Measurements from ENCODE around the gene SLX4.

DNA sequence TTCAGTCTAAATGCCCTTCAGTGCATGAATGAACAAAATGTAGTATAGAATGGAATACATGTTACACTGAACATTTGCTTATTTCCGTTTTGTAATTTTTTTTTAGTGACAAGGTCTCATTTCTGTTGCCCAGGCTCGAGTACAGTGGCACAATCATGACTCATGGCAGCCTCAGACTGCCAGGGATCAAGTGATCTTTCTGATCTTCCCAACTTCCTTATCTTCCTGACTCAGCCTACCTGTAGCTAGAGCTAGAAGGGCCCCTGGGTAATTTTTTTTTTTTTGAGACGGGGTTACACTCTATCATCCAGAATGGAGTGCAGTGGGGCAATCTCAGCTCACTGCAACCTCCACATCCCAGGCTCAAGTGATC, 7.3 kb upstream of the SLX4 start:
- TF ChIP-seq, protein P1, sequence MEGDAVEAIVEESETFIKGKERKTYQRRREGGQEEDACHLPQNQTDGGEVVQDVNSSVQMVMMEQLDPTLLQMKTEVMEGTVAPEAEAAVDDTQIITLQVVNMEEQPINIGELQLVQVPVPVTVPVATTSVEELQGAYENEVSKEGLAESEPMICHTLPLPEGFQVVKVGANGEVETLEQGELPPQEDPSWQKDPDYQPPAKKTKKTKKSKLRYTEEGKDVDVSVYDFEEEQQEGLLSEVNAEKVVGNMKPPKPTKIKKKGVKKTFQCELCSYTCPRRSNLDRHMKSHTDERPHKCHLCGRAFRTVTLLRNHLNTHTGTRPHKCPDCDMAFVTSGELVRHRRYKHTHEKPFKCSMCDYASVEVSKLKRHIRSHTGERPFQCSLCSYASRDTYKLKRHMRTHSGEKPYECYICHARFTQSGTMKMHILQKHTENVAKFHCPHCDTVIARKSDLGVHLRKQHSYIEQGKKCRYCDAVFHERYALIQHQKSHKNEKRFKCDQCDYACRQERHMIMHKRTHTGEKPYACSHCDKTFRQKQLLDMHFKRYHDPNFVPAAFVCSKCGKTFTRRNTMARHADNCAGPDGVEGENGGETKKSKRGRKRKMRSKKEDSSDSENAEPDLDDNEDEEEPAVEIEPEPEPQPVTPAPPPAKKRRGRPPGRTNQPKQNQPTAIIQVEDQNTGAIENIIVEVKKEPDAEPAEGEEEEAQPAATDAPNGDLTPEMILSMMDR (IDR thresholded peaks at IDR 0.05) = no peak
- TF ChIP-seq POLR2AphosphoS5 (IDR thresholded peaks at IDR 0.05; ENCODE audit: low read depth, low read length) (no peak), SIN3A (IDR thresholded peaks at IDR 0.05; ENCODE audit: borderline replicate concordance, insufficient read depth, low read depth, low read length) (no peak), TCF7L2 (IDR thresholded peaks at IDR 0.05; ENCODE audit: low read depth, low read length) (no peak)
- TF ChIP-seq, protein P2, sequence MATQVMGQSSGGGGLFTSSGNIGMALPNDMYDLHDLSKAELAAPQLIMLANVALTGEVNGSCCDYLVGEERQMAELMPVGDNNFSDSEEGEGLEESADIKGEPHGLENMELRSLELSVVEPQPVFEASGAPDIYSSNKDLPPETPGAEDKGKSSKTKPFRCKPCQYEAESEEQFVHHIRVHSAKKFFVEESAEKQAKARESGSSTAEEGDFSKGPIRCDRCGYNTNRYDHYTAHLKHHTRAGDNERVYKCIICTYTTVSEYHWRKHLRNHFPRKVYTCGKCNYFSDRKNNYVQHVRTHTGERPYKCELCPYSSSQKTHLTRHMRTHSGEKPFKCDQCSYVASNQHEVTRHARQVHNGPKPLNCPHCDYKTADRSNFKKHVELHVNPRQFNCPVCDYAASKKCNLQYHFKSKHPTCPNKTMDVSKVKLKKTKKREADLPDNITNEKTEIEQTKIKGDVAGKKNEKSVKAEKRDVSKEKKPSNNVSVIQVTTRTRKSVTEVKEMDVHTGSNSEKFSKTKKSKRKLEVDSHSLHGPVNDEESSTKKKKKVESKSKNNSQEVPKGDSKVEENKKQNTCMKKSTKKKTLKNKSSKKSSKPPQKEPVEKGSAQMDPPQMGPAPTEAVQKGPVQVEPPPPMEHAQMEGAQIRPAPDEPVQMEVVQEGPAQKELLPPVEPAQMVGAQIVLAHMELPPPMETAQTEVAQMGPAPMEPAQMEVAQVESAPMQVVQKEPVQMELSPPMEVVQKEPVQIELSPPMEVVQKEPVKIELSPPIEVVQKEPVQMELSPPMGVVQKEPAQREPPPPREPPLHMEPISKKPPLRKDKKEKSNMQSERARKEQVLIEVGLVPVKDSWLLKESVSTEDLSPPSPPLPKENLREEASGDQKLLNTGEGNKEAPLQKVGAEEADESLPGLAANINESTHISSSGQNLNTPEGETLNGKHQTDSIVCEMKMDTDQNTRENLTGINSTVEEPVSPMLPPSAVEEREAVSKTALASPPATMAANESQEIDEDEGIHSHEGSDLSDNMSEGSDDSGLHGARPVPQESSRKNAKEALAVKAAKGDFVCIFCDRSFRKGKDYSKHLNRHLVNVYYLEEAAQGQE (IDR thresholded peaks at IDR 0.05; ENCODE audit: insufficient read depth in 1 of 2, low read depth in 2 of 2, low read length in 1 of 2) = no peak
